Breast epithelium (tissue), 3 donors: ENCODE measurements around the gene PAX7.

Experiments
- POLR2A ChIP-seq: fragments of 450-650 bp; IDR thresholded peaks from one replicate; pipeline ENCODE4 v1.6.1; 2016; ENCODE audit warnings: antibody characterized with exemption, mild to moderate bottlenecking, moderate library complexity
- POLR2AphosphoS5 ChIP-seq, 3 donors: sonication (generic); formaldehyde crosslinking; IDR thresholded peaks; one replicate each; pipeline ENCODE4 v1.6.1; 2017; ENCODE audit warnings: antibody characterized with exemption in 3 of 3
- TF ChIP-seq, protein P1 (sequence below), 3 donors: fragments of 450-650 bp; IDR thresholded peaks; one replicate each; pipeline ENCODE4 v1.5.1; 2016 to 2017; ENCODE audit warnings: antibody characterized with exemption in 3 of 3, mild to moderate bottlenecking in 3 of 3, moderate library complexity in 3 of 3

DNA sequence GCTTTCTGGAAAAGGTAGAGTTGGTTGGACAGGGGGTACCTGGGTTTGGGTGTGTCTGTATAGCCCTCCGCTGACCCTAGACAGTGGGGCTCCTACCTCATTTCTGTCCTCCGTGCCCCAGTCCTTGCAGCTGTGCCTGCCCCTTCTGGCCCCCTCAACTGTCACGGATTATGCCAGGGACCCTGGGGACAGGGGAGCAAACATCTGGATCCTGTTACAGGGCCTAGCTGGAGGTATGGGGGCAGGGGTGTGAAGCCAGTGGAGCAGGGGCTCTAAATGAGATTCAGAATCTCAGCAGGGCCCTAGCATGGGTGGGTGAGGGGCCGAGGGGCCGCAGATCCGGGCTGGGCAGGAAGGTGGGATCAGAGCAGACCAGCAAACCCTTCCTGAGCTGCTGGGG is 147.8 kb downstream of the PAX7 start:
- TF ChIP-seq POLR2A (no peak), POLR2AphosphoS5 (IDR thresholded peaks at IDR 0.05) (no peak)
- TF ChIP-seq, protein P1, sequence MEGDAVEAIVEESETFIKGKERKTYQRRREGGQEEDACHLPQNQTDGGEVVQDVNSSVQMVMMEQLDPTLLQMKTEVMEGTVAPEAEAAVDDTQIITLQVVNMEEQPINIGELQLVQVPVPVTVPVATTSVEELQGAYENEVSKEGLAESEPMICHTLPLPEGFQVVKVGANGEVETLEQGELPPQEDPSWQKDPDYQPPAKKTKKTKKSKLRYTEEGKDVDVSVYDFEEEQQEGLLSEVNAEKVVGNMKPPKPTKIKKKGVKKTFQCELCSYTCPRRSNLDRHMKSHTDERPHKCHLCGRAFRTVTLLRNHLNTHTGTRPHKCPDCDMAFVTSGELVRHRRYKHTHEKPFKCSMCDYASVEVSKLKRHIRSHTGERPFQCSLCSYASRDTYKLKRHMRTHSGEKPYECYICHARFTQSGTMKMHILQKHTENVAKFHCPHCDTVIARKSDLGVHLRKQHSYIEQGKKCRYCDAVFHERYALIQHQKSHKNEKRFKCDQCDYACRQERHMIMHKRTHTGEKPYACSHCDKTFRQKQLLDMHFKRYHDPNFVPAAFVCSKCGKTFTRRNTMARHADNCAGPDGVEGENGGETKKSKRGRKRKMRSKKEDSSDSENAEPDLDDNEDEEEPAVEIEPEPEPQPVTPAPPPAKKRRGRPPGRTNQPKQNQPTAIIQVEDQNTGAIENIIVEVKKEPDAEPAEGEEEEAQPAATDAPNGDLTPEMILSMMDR (IDR thresholded peaks at IDR 0.05), result no peak
